H54 (cell line): ENCODE measurements around the gene TRAPPC10.

Experiments used
- DNase-seq: peaks from one replicate; pipeline ENCODE4 v3.0.0; 2011; ENCODE audit warnings: low spot score, mixed read lengths; ENCODE audit not compliant: insufficient read length
- FAIRE-seq: peaks from 3 replicates; lab custom pipeline; 2011; peaks lifted over from hg19 to GRCh38; lab: Jason Lieb, UNC
- POLR2A ChIP-seq: IDR thresholded peaks from 2 replicates; pipeline ENCODE4 v1.6.1; 2011; ENCODE audit warnings: low read depth, mild to moderate bottlenecking, low read length

Gene TRAPPC10

GRCh38 chr21:43975469-43976098 lies 36.5 kb upstream of the TRAPPC10 start:
- no peak for FAIRE-seq
- peak; percentile 94 for DNase-seq
- TF ChIP-seq POLR2A = no peak

GRCh38 chr21:43976661-43977060 lies 35.4 kb upstream of the TRAPPC10 start:
- DNase-seq = no peak
- TF ChIP-seq POLR2A = no peak
- no peak for FAIRE-seq

GRCh38 chr21:43978060-43978459 lies 34.0 kb upstream of the TRAPPC10 start:
- no peak for TF ChIP-seq POLR2A
- no peak for FAIRE-seq
- no peak for DNase-seq

- TF ChIP-seq POLR2A = no peak
Observed at GRCh38 chr21:43979654-43980053, 32.5 kb upstream of the TRAPPC10 start.

GRCh38 chr21:43981151-43981870 lies 30.8 kb upstream of the TRAPPC10 start:
- TF ChIP-seq POLR2A = no peak
- FAIRE-seq (no peak), DNase-seq (no peak)

More at GRCh38 chr21:43979654-43980053, 32.5 kb upstream of the TRAPPC10 start:
- no peak for FAIRE-seq
- no peak for DNase-seq

GRCh38 chr21:43981871-43982210 lies 30.3 kb upstream of the TRAPPC10 start:
- DNase-seq (no peak), FAIRE-seq (no peak)
- no peak for TF ChIP-seq POLR2A

GRCh38 chr21:43982489-43983078 lies 29.5 kb upstream of the TRAPPC10 start:
- no peak for TF ChIP-seq POLR2A
- FAIRE-seq (no peak), DNase-seq (no peak)

- DNase-seq = no peak
- TF ChIP-seq POLR2A = no peak
- FAIRE-seq = no peak
Observed at GRCh38 chr21:43983390-43983789, 28.7 kb upstream of the TRAPPC10 start.

GRCh38 chr21:43983860-43984420 lies 28.2 kb upstream of the TRAPPC10 start:
- no peak for TF ChIP-seq POLR2A
- no peak for FAIRE-seq
- no peak for DNase-seq

GRCh38 chr21:43984905-43985689 lies 27.0 kb upstream of the TRAPPC10 start:
- DNase-seq = no peak
- no peak for FAIRE-seq
- no peak for TF ChIP-seq POLR2A

- DNase-seq (no peak), FAIRE-seq (no peak)
- TF ChIP-seq POLR2A = no peak
Observed at GRCh38 chr21:43985690-43986251, 26.3 kb upstream of the TRAPPC10 start.

GRCh38 chr21:43986544-43987451 lies 25.3 kb upstream of the TRAPPC10 start:
- FAIRE-seq = no peak
- TF ChIP-seq POLR2A = no peak
- DNase-seq = no peak

GRCh38 chr21:43987509-43987908 lies 24.6 kb upstream of the TRAPPC10 start:
- FAIRE-seq (no peak), DNase-seq (no peak)
- TF ChIP-seq POLR2A = no peak
